Astrocyte of the cerebellum (primary cell): Measurements from ENCODE around the gene TCF21.
A peak's percentile ranks its signal among the peaks of the same experiment; 100 is the strongest.

Source experiments
- DNase-seq: peaks from one replicate; pipeline ENCODE4 v3.0.0-alpha.2; 2011; ENCODE audit warnings: low read depth
- H3K4me3 ChIP-seq: 2 replicates; pipeline ENCODE4 v1.5.1; 2011; ENCODE audit warnings: mild to moderate bottlenecking, low read depth, low read length, moderate library complexity
- CTCF ChIP-seq: IDR thresholded peaks from 2 replicates; pipeline ENCODE4 v1.5.1; 2012; ENCODE audit warnings: low read length, low read depth, moderate library complexity, mild to moderate bottlenecking; ENCODE audit errors: missing control alignments
- in situ Hi-C: cut with HindIII; loops from 2 replicates; pipeline ENCODE4 v1.10.0; 2017; ENCODE audit warnings: low sequenced_read_pairs

Gene TCF21

GRCh38 chr6:133887156-133887879 lies 1.6 kb upstream of the TCF21 start:
- no peak for TF ChIP-seq CTCF
- no peak overlapping the region for H3K4me3 ChIP-seq
- no peak for DNase-seq
- in situ Hi-C loops = no loop called here

- in situ Hi-C loops = no loop called here
- no peak for DNase-seq
- no peak overlapping the region for H3K4me3 ChIP-seq
- TF ChIP-seq CTCF = no peak
Measured at GRCh38 chr6:133887880-133888230, 1.1 kb upstream of the TCF21 start.

GRCh38 chr6:133889557-133890403 lies 867 bp downstream of the TCF21 start:
- in situ Hi-C loops = no loop called here
- DNase-seq = no peak
- peak; percentile 21 for TF ChIP-seq CTCF
- peak overlapping the region; percentile 48 for H3K4me3 ChIP-seq

- DNase-seq = no peak
- peak overlapping the region; percentile 35 for H3K4me3 ChIP-seq
- TF ChIP-seq CTCF = no peak
- in situ Hi-C loops = no loop called here
Measured at GRCh38 chr6:133890711-133891148, 1.8 kb downstream of the TCF21 start.

GRCh38 chr6:133891149-133891926 lies 2.4 kb downstream of the TCF21 start:
- no peak for DNase-seq
- in situ Hi-C loops = no loop called here
- no peak for TF ChIP-seq CTCF
- peak overlapping the region; percentile 35 for H3K4me3 ChIP-seq
